ENCODE measurements around the gene SERAC1. TPM values are rescaled to one million over a fixed set of nuclear protein-coding genes. Genes with fewer than 3 reads are reported as not detected.

The SERAC1 gene
- polyA plus RNA-seq, 2 of the 4 experiments (the other 2 are of a cell fraction) = 5.1 to 6.7 TPM

DNA sequence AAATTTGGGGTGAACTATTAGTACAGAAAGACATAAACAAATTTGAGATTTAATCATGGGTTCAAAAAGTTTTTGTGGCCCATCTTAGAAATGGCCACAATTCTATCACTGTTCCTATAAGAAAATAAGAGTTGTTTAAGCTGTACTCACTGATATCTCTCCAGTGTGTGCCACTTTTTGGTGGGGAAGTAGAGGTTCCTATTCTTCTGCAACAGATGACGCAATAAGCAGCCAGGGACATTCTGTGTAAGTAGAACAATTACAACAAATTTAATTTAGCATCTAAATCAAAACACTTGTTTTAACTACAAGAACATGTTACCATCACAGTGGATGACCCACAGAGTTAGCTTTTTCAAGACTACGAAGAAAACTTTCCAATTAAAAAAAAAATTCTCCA, 9.9 kb downstream of the SERAC1 start:
- Histone ChIP-seq H3K4me2 (no peak overlapping the region), H3K27ac (no peak overlapping the region), H3K4me3 (no peak overlapping the region), H3K4me1 (no peaks in the 10 kb centered on the region), H3K9me3 (no peaks in the 10 kb centered on the region)
- 94% methylated on average over 2 of the region's 2 CpGs for WGBS (ENCODE audit: missing lambda C conversion rate)
- TF ChIP-seq CEBPB (IDR thresholded peaks at IDR 0.05) (peak in 1 of 2 experiments; percentile 50; a peak in 2 of 4 replicates), FOXS1 (CRISPR knock-in tag; IDR thresholded peaks at IDR 0.05) (no peak)
- ATAC-seq = no peak
- FAIRE-seq = no peak
- ChIA-PET POLR2A (no interaction called here), CTCF (no interaction called here)
- no peak for DNase-seq (ENCODE audit: low read depth in 1 of 2, low spot score in 1 of 2)

DNA sequence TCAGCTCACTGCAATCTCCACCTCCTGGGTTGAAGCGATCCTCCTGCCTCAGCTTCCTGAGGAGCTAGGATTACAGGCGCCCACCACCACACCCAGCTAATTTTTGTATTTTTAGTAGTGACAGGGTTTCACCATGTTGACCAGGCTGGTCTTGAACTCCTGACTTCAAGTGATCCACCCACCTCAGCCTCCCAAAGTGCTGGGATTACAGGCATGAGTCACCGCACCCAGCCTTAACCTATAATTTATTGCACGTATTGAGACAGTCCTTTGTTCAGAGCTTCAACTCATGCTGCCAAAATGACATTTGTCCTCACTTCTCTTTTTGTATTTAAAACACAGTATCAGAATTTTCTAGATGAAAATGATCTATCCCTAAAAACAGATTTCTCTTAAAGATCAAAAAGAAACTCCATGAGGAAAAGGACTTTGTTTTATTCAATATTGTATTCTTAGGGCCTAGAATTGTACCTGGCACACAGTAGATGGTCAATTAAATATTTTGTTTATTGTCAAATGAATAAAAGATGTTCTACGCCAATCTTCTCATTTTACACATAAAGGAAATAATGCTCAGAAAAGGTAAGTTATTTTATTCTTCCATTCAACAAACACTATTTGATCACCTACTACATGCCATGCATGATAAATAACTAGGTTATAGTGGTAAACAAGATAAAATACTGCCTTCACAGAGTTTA, 10.8 kb downstream of the SERAC1 start:
- TF ChIP-seq JUN (IDR thresholded peaks at IDR 0.05) (no peak), ZC3H11A (IDR thresholded peaks at IDR 0.05) (no peak)
- TF ChIP-seq, protein P1, sequence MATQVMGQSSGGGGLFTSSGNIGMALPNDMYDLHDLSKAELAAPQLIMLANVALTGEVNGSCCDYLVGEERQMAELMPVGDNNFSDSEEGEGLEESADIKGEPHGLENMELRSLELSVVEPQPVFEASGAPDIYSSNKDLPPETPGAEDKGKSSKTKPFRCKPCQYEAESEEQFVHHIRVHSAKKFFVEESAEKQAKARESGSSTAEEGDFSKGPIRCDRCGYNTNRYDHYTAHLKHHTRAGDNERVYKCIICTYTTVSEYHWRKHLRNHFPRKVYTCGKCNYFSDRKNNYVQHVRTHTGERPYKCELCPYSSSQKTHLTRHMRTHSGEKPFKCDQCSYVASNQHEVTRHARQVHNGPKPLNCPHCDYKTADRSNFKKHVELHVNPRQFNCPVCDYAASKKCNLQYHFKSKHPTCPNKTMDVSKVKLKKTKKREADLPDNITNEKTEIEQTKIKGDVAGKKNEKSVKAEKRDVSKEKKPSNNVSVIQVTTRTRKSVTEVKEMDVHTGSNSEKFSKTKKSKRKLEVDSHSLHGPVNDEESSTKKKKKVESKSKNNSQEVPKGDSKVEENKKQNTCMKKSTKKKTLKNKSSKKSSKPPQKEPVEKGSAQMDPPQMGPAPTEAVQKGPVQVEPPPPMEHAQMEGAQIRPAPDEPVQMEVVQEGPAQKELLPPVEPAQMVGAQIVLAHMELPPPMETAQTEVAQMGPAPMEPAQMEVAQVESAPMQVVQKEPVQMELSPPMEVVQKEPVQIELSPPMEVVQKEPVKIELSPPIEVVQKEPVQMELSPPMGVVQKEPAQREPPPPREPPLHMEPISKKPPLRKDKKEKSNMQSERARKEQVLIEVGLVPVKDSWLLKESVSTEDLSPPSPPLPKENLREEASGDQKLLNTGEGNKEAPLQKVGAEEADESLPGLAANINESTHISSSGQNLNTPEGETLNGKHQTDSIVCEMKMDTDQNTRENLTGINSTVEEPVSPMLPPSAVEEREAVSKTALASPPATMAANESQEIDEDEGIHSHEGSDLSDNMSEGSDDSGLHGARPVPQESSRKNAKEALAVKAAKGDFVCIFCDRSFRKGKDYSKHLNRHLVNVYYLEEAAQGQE (IDR thresholded peaks at IDR 0.05) = no peak
- Histone ChIP-seq H3K9me3 (no peaks in the 10 kb centered on the region), H3K4me3 (no peak overlapping the region), H3K4me2 (no peak overlapping the region), H3K27ac (no peak overlapping the region), H3K4me1 (no peaks in the 10 kb centered on the region)
- FAIRE-seq (no peak), DNase-seq (ENCODE audit: low read depth in 1 of 2, low spot score in 1 of 2) (no peak), ATAC-seq (no peak)
- WGBS (ENCODE audit: missing lambda C conversion rate) = 88% methylated on average over 5 of the region's 5 CpGs
- CTCF ChIA-PET = no interaction called here
- POLR2A ChIA-PET = no interaction called here

DNA sequence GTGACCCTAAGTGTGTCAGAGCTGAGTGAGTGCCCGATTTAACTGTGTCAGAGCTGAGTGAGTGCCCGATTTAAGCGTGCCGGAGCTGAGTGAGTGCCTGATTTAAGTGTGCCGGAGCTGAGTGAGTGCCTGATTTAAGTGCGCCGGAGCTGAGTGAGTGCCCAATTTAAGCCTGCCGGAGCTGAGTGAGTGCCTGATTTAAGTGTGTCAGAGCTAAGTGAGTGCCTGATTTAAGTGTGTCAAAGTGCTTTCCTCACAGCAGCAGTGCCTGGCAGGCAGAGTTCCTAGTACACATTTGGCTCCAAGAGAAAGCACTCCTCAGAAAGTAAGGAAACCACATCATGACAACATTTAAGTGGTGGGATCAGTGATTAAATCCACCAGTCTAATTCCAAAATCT, 13.2 kb downstream of the SERAC1 start:
- H3K27ac ChIP-seq = no peak overlapping the region
- ChIA-PET POLR2A (no interaction called here), CTCF (no interaction called here)
- no peak for TF ChIP-seq NFE2L2 (conservative IDR thresholded peaks at IDR 0.05; ENCODE audit: low read length)
- TF ChIP-seq ZSCAN20 (CRISPR knock-in tag; IDR thresholded peaks at IDR 0.05) = no peak
- TF ChIP-seq, protein P2, sequence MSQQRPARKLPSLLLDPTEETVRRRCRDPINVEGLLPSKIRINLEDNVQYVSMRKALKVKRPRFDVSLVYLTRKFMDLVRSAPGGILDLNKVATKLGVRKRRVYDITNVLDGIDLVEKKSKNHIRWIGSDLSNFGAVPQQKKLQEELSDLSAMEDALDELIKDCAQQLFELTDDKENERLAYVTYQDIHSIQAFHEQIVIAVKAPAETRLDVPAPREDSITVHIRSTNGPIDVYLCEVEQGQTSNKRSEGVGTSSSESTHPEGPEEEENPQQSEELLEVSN (IDR thresholded peaks at IDR 0.05; ENCODE audit: borderline replicate concordance, low read depth) = no peak
- TF ChIP-seq, protein P3, sequence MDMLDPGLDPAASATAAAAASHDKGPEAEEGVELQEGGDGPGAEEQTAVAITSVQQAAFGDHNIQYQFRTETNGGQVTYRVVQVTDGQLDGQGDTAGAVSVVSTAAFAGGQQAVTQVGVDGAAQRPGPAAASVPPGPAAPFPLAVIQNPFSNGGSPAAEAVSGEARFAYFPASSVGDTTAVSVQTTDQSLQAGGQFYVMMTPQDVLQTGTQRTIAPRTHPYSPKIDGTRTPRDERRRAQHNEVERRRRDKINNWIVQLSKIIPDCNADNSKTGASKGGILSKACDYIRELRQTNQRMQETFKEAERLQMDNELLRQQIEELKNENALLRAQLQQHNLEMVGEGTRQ (IDR thresholded peaks at IDR 0.05) = no peak
- no peak for TF ChIP-seq ZC3H11A (IDR thresholded peaks at IDR 0.05)
- TF ChIP-seq FOSB (CRISPR knock-in tag; IDR thresholded peaks at IDR 0.05) = no peak
- TF ChIP-seq CEBPB (IDR thresholded peaks at IDR 0.05) = no peak
- no peak for TF ChIP-seq POLR2AphosphoS2 (conservative IDR thresholded peaks at IDR 0.05; ENCODE audit: low read length)
- no peak for TF ChIP-seq GATA3 (IDR thresholded peaks at IDR 0.05; ENCODE audit: borderline replicate concordance)
- TF ChIP-seq ZFP36 (IDR thresholded peaks at IDR 0.05; ENCODE audit: borderline replicate concordance, partially characterized antibody) = no peak
- no peak for TF ChIP-seq FOSL2 (IDR thresholded peaks at IDR 0.05)
- TF ChIP-seq FOSL2 (CRISPR knock-in tag; IDR thresholded peaks at IDR 0.05) = no peak
- TF ChIP-seq, protein P4, sequence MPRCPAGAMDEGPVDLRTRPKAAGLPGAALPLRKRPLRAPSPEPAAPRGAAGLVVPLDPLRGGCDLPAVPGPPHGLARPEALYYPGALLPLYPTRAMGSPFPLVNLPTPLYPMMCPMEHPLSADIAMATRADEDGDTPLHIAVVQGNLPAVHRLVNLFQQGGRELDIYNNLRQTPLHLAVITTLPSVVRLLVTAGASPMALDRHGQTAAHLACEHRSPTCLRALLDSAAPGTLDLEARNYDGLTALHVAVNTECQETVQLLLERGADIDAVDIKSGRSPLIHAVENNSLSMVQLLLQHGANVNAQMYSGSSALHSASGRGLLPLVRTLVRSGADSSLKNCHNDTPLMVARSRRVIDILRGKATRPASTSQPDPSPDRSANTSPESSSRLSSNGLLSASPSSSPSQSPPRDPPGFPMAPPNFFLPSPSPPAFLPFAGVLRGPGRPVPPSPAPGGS (IDR thresholded peaks at IDR 0.05) = no peak
- no peak for TF ChIP-seq JUN (IDR thresholded peaks at IDR 0.05)
- no peak for TF ChIP-seq FOXS1 (CRISPR knock-in tag; IDR thresholded peaks at IDR 0.05)
- no peak for TF ChIP-seq EHMT2 (IDR thresholded peaks at IDR 0.05; ENCODE audit: low read depth)
- TF ChIP-seq, protein P5, sequence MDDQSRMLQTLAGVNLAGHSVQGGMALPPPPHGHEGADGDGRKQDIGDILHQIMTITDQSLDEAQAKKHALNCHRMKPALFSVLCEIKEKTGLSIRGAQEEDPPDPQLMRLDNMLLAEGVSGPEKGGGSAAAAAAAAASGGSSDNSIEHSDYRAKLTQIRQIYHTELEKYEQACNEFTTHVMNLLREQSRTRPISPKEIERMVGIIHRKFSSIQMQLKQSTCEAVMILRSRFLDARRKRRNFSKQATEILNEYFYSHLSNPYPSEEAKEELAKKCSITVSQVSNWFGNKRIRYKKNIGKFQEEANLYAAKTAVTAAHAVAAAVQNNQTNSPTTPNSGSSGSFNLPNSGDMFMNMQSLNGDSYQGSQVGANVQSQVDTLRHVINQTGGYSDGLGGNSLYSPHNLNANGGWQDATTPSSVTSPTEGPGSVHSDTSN (IDR thresholded peaks at IDR 0.05) = no peak
- TF ChIP-seq TP53 (CRISPR knock-in tag; IDR thresholded peaks at IDR 0.05) = no peak
- FAIRE-seq (no peak), ATAC-seq (no peak), DNase-seq (ENCODE audit: low read depth in 1 of 2, low spot score in 1 of 2) (no peak)
- 98% methylated on average over 8 of the region's 8 CpGs for WGBS (ENCODE audit: missing lambda C conversion rate)
- 0 out of 3 replicates have a peak, but pooled peaks cover 6% of the 10 kb centered on the region for H3K4me1 ChIP-seq
- H3K9me3 ChIP-seq = no peaks in the 10 kb centered on the region
- H3K4me2 ChIP-seq = no peak overlapping the region
- no peak overlapping the region for H3K4me3 ChIP-seq

Measured in A549 (cell line).